ENCODE measurements around the gene TM9SF3.
"Not testable (repeated sequence)": the region's sequence is repeated elsewhere in the genome, so short reads cannot be mapped to it uniquely, and the experiment has no call there.

The TM9SF3 gene

GRCh38 chr10:96598846-96599245 is 12.0 kb upstream of the TM9SF3 start:
- DNase-seq (ENCODE audit: low read depth): no peak

GRCh38 chr10:96596422-96597407 is 9.9 kb upstream of the TM9SF3 start:
- no peak for DNase-seq (ENCODE audit: low read depth)

- no peak for DNase-seq (ENCODE audit: low read depth)
Measured at GRCh38 chr10:96595741-96596140, 8.9 kb upstream of the TM9SF3 start.

- DNase-seq (ENCODE audit: low read depth): no peak
Measured at GRCh38 chr10:96591946-96592345, 5.1 kb upstream of the TM9SF3 start.

- DNase-seq (ENCODE audit: low read depth): peak; percentile 2
Measured at GRCh38 chr10:96588616-96589419, 2.0 kb upstream of the TM9SF3 start.

GRCh38 chr10:96588060-96588554 is 1.3 kb upstream of the TM9SF3 start:
- DNase-seq (ENCODE audit: low read depth): no peak

GRCh38 chr10:96587264-96588059 is 650 bp upstream of the TM9SF3 start:
- DNase-seq (ENCODE audit: low read depth): no peak

GRCh38 chr10:96585736-96586418 is 935 bp downstream of the TM9SF3 start:
- DNase-seq (ENCODE audit: low read depth): no peak

- DNase-seq (ENCODE audit: low read depth): no peak
Measured at GRCh38 chr10:96584474-96584873, 2.3 kb downstream of the TM9SF3 start.

- DNase-seq (ENCODE audit: low read depth): no peak
Measured at GRCh38 chr10:96584035-96584434, 2.8 kb downstream of the TM9SF3 start.

GRCh38 chr10:96579133-96579532 is 7.7 kb downstream of the TM9SF3 start:
- DNase-seq (ENCODE audit: low read depth): no peak

GRCh38 chr10:96578633-96579032 is 8.2 kb downstream of the TM9SF3 start:
- no peak for DNase-seq (ENCODE audit: low read depth)

GRCh38 chr10:96578022-96578421 is 8.8 kb downstream of the TM9SF3 start:
- DNase-seq (ENCODE audit: low read depth): no peak

- DNase-seq (ENCODE audit: low read depth): no peak
Measured at GRCh38 chr10:96577069-96577468, 9.7 kb downstream of the TM9SF3 start.

- no peak for DNase-seq (ENCODE audit: low read depth)
Measured at GRCh38 chr10:96576277-96576980, 10.4 kb downstream of the TM9SF3 start.

GRCh38 chr10:96574564-96574963 is 12.2 kb downstream of the TM9SF3 start:
- not testable (repeated sequence) for DNase-seq (ENCODE audit: low read depth)

- no peak for DNase-seq (ENCODE audit: low read depth)
Measured at GRCh38 chr10:96573036-96573435, 13.8 kb downstream of the TM9SF3 start.

GRCh38 chr10:96570983-96571964 is 15.5 kb downstream of the TM9SF3 start:
- DNase-seq (ENCODE audit: low read depth): no peak

- DNase-seq (ENCODE audit: low read depth): no peak
Measured at GRCh38 chr10:96570511-96570910, 16.3 kb downstream of the TM9SF3 start.
